ENCODE measurements around the gene CCR1. TPM values are rescaled to one million over a fixed set of nuclear protein-coding genes. Genes with fewer than 3 reads are reported as not detected.

Gene CCR1
- total RNA-seq (10 to 100 TPM in 6 of 9 donors, 1 to 10 TPM in 3; 1.7 to 41.9 (median 20.0) TPM), polyA plus RNA-seq (1 to 10 TPM; 5.5 to 8.5 (median 6.7) TPM)
- long read RNA-seq, donor 1 = 0 reads
- long read RNA-seq, donor 2 = 0 reads
- long read RNA-seq, donor 3, partial matches to known transcripts = 0 of 1 reads
- long read RNA-seq, donor 3, other reads (novel, unspliced or antisense) = 0 of 1 reads
- long read RNA-seq, donor 4, transcript CCR1-201 (2 exons, 2,731 nt) = major isoform, 31 of 34 reads
- long read RNA-seq, donor 4, partial matches to known transcripts = 0 of 34 reads
- long read RNA-seq, donor 4, other reads (novel, unspliced or antisense) = 3 of 34 reads
- long read RNA-seq, donor 5, transcript CCR1-201 (2 exons, 2,731 nt) = major isoform, 45 of 46 reads
- long read RNA-seq, donor 5, partial matches to known transcripts = 1 of 46 reads
- long read RNA-seq, donor 5, other reads (novel, unspliced or antisense) = 0 of 46 reads
- long read RNA-seq, donor 6, transcript CCR1-201 (2 exons, 2,731 nt) = major isoform, 5 of 8 reads
- long read RNA-seq, donor 6, partial matches to known transcripts = 0 of 8 reads
- long read RNA-seq, donor 6, other reads (novel, unspliced or antisense) = 3 of 8 reads
- long read RNA-seq, donor 7 = 0 reads
- long read RNA-seq, donor 8, partial matches to known transcripts = 0 of 1 reads
- long read RNA-seq, donor 8, other reads (novel, unspliced or antisense) = 0 of 1 reads
- long read RNA-seq, donor 9 = 0 reads
- long read RNA-seq, donor 10 = 0 reads

DNA sequence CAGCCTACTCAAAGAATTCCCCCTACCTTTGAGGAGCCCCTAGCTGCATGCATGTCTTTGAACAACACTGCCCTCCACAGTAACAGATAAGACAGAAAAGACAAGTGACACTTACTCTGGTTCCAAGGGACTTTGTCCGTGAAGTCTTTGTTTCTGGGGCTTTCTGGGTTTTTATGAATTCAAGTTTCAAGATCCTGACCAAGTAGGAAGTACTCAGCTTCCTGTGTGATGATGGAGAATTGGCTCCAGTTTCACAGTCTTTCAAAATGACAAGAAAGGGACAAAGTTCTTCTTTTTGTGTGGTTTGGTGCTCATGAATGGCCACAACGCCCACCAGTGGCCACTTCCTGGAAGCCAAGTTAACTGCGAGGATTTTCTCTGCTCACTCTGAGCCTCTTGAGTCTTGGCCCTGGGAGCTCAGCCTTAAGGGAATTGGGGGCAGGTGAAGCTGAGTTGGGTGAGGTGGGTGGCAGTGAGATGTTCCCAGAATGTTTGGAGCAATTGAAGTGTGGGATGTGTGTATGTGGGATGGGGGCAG lies at the start of gene CCR1:
CCR1 (minus strand) TSS at position 147 of the 538 bp plus-strand sequence. CDS start 4,000 bp downstream, outside the sequence.
- intact Hi-C loops (cut with DNase I) = no loop called here
- H3K4me1 ChIP-seq (replicated peaks in 1 of 2) = no peaks in the 10 kb centered on the region
- DNase-seq = peak in 4 of 7 donors; percentile 37 to 76 (median 46)

DNA sequence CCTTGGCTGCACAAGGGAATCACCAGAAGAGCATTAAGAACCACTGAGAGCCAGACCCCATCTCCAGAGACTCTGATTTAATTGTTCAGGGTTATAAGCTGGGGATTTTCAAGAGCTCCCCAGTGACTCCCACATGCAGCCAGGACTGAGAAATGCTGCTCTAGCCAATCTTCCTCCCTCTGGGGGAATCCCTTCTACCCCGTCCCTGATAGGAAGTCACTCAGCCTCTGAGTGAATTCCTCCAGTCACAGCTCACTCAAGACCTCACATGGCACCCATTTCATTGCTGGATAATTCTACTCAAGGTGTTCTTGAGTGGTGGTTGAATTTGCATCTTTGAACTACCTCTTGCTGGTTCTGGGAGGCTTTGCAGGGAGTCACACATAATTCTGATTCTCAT lies 44.9 kb upstream of the CCR1 start:
- H3K36me3 ChIP-seq (replicated peaks in 1 of 2) = no peaks in the 10 kb centered on the region
- WGBS, 4 donors = 25 to 76% (median 52%) methylated on average over 1 of the region's 1 CpG
- intact Hi-C loops (cut with DNase I) = no loop called here
- DNase-seq = no peak
- no peaks in the 10 kb centered on the region for H3K27me3 ChIP-seq
- no peaks in the 10 kb centered on the region for H3K4me1 ChIP-seq (replicated peaks in 1 of 2)
- H3K4me3 ChIP-seq = no peak overlapping the region
- no peak overlapping the region for H3K27ac ChIP-seq
- TF ChIP-seq, protein P1, sequence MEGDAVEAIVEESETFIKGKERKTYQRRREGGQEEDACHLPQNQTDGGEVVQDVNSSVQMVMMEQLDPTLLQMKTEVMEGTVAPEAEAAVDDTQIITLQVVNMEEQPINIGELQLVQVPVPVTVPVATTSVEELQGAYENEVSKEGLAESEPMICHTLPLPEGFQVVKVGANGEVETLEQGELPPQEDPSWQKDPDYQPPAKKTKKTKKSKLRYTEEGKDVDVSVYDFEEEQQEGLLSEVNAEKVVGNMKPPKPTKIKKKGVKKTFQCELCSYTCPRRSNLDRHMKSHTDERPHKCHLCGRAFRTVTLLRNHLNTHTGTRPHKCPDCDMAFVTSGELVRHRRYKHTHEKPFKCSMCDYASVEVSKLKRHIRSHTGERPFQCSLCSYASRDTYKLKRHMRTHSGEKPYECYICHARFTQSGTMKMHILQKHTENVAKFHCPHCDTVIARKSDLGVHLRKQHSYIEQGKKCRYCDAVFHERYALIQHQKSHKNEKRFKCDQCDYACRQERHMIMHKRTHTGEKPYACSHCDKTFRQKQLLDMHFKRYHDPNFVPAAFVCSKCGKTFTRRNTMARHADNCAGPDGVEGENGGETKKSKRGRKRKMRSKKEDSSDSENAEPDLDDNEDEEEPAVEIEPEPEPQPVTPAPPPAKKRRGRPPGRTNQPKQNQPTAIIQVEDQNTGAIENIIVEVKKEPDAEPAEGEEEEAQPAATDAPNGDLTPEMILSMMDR (IDR thresholded peaks at IDR 0.05) = no peak
- TF ChIP-seq POLR2A (IDR thresholded peaks at IDR 0.05) = no peak
- H3K9me3 ChIP-seq (replicated peaks in 1 of 3) = no peaks in the 10 kb centered on the region

More for the DNA sequence above, at the start of gene CCR1:
- Histone ChIP-seq H3K36me3 (replicated peaks in 1 of 2) (no peaks in the 10 kb centered on the region), H3K27me3 (no peaks in the 10 kb centered on the region), H3K9me3 (replicated peaks in 1 of 3) (no peaks in the 10 kb centered on the region), H3K27ac (peak within 1 kb of the TSS in 4 of 5 donors; percentile 6 to 69 (median 34)), H3K4me3 (peak within 1 kb of the TSS in 1 of 4 donors; percentile 52)
- TF ChIP-seq, protein P1 (IDR thresholded peaks at IDR 0.05) = peak; percentile 11 to 58 (median 42)
- peak in 1 of 2 donors; percentile 8 for TF ChIP-seq POLR2A (IDR thresholded peaks at IDR 0.05)
- 17 to 25% (median 20%) methylated on average over 2 to 3 of the region's 3 CpGs for WGBS, 4 donors

DNA sequence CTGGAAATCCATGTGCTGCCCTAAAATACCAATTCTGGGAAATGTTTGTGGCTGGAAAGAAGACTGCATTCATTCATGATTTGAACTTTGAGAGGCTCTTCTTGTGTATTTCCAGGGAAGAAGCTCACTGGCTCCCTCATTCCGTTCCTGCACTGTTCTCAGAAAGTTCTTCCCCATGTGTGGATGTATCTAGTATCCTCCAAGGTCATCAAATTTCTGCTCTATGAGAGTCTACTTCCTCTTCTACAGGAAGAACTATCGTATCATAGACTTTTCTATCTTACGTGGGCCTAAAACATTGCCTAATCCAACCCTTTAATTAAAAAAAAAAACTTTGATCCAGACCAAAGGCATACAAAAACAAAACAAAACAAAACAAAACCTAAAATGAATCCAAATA lies 37.0 kb upstream of the CCR1 start:
- DNase-seq = no peak
- no peaks in the 10 kb centered on the region for H3K36me3 ChIP-seq (replicated peaks in 1 of 2)
- no peak overlapping the region for H3K27ac ChIP-seq
- no peaks in the 10 kb centered on the region for H3K9me3 ChIP-seq (replicated peaks in 1 of 3)
- no peaks in the 10 kb centered on the region for H3K27me3 ChIP-seq
- no peak overlapping the region for H3K4me3 ChIP-seq
- H3K4me1 ChIP-seq (replicated peaks in 1 of 2) = no peaks in the 10 kb centered on the region
- TF ChIP-seq, protein P1 (IDR thresholded peaks at IDR 0.05) = no peak
- no peak for TF ChIP-seq POLR2A (IDR thresholded peaks at IDR 0.05)
- intact Hi-C loops (cut with DNase I) = no loop called here
- 64 to 76% (median 71%) methylated on average over 3 of the region's 3 CpGs for WGBS, 4 donors

DNA sequence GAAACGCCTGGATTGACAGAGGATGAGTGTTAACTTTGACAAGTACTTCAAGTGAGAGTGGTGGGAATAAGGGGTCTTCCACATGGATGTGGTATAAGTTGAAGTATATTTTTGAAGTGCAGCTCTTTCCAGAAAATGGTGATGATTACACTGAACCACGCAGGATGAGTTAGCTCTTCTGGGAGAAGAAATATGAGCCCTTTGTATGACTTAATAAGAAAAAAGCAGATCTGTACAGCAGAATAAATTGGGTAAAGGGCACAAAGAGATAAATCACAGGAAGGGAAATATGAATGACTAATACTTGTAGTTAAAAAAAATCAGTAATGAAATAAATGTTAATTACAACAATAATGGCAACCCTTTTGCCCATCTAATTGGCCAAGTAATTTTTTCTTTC lies 35.4 kb upstream of the CCR1 start:
- DNase-seq = no peak
- TF ChIP-seq POLR2A (IDR thresholded peaks at IDR 0.05) = no peak
- TF ChIP-seq, protein P1 (IDR thresholded peaks at IDR 0.05) = no peak
- Histone ChIP-seq H3K9me3 (replicated peaks in 1 of 3) (no peaks in the 10 kb centered on the region), H3K36me3 (replicated peaks in 1 of 2) (no peaks in the 10 kb centered on the region), H3K4me3 (no peak overlapping the region), H3K4me1 (replicated peaks in 1 of 2) (no peaks in the 10 kb centered on the region), H3K27ac (no peak overlapping the region), H3K27me3 (no peaks in the 10 kb centered on the region)
- intact Hi-C loops (cut with DNase I) = no loop called here
- 46 to 64% (median 54%) methylated on average over 2 of the region's 2 CpGs for WGBS, 4 donors

Measured in adrenal gland (tissue), 19 donors.